K562 (cell line): ENCODE data around the gene ATAD3C. TPM values are rescaled to one million over a fixed set of nuclear protein-coding genes. Genes with fewer than 3 reads are reported as not detected.

Experiments used
- BACH1 ChIP-seq: fragments of 200-800 bp; sonication (Bioruptor generic); IDR thresholded peaks from 2 replicates; pipeline ENCODE4 v1.6.1; 2016; ENCODE audit warnings: missing genetic modification characterization, missing compliant biosample characterization
- CBX1 ChIP-seq: sonication (generic); IDR thresholded peaks from 2 replicates; pipeline ENCODE4 v1.6.1; 2016; ENCODE audit warnings: antibody characterized with exemption, low read depth, mild to moderate bottlenecking
- CEBPB ChIP-seq: fragments of 450-650 bp; IDR thresholded peaks from 2 replicates; pipeline ENCODE4 v1.6.1; 2016; ENCODE audit warnings: missing genetic modification characterization, missing compliant biosample characterization
- E2F3 ChIP-seq: fragments of 250-450 bp; sonication (Bioruptor Pico); IDR thresholded peaks from 2 replicates; pipeline ENCODE4 v1.4.0; 2020; ENCODE audit warnings: mild to moderate bottlenecking
- ELK1 ChIP-seq: sonication (generic); formaldehyde crosslinking; IDR thresholded peaks from 2 replicates; pipeline ENCODE4 v1.8.1; 2022; ENCODE audit warnings: missing genetic modification reagents
- HMG20B ChIP-seq: fragments of 250-450 bp; sonication (Bioruptor Pico); IDR thresholded peaks from 2 replicates; pipeline ENCODE4 v1.5.0; 2021; ENCODE audit warnings: mild to moderate bottlenecking
- HMGXB4 ChIP-seq: sonication (generic); formaldehyde crosslinking; IDR thresholded peaks from 2 replicates; pipeline ENCODE4 v1.8.1; 2023; ENCODE audit warnings: mild to moderate bottlenecking, missing genetic modification reagents
- IFI16 ChIP-seq: fragments of 250-450 bp; sonication (Bioruptor Pico); IDR thresholded peaks from 2 replicates; pipeline ENCODE4 v2.1.2; 2022; ENCODE audit warnings: mild to moderate bottlenecking, inconsistent platforms
- KDM4B ChIP-seq, 2 experiments: fragments of 450-650 bp in 1 of 2; sonication (generic) in 1 of 2; IDR thresholded peaks; 2 replicates each; pipeline ENCODE4 v1.6.1; 2016 to 2017; ENCODE audit warnings: borderline replicate concordance in 2 of 2, antibody characterized with exemption in 1 of 2, low read depth in 1 of 2, mild to moderate bottlenecking in 1 of 2
- MCM5 ChIP-seq: fragments of 450-650 bp; IDR thresholded peaks from 2 replicates; pipeline ENCODE4 v1.6.1; 2016; ENCODE audit warnings: low read depth
- POLR2AphosphoS5 ChIP-seq: IDR thresholded peaks from 2 replicates; pipeline ENCODE4 v1.6.1; 2011; ENCODE audit warnings: mild to moderate bottlenecking, low read depth, low read length, moderate library complexity; ENCODE audit not compliant: control insufficient read depth, insufficient read depth
- RCOR1 ChIP-seq, 2 experiments: IDR thresholded peaks; 2 replicates each; pipeline ENCODE4 v1.6.1; 2012; ENCODE audit warnings: low read depth in 2 of 2, low read length in 2 of 2, borderline replicate concordance in 1 of 2, improper control_type of control experiment in 1 of 2
- WHSC1 ChIP-seq: IDR thresholded peaks from one replicate; pipeline ENCODE4 v1.6.1; 2012; ENCODE audit warnings: low read length, control low read depth, inconsistent platforms
- ZFP91 ChIP-seq: sonication (generic); formaldehyde crosslinking; IDR thresholded peaks from 2 replicates; pipeline ENCODE4 v1.8.0; 2022; ENCODE audit warnings: mild to moderate bottlenecking, missing genetic modification reagents
- ZMIZ1 ChIP-seq, 2 experiments: fragments of 150-350 bp in 1 of 2; IDR thresholded peaks; 2 replicates each; pipeline ENCODE4 v1.6.1; 2012 to 2016; ENCODE audit warnings: low read depth in 2 of 2, low read length in 2 of 2, mild to moderate bottlenecking in 1 of 2, moderate library complexity in 1 of 2
- ZNF431 ChIP-seq: sonication (generic); formaldehyde crosslinking; IDR thresholded peaks from 2 replicates; pipeline ENCODE4 v1.8.0; 2022; ENCODE audit warnings: mild to moderate bottlenecking, missing genetic modification reagents
- ZNF584 ChIP-seq: fragments of 200-800 bp; sonication (Bioruptor generic); IDR thresholded peaks from 2 replicates; pipeline ENCODE4 v1.6.1; 2016; ENCODE audit warnings: low read depth, mild to moderate bottlenecking, missing genetic modification characterization, missing compliant biosample characterization
- ZNF586 ChIP-seq: fragments of 450-650 bp; formaldehyde crosslinking; conservative IDR thresholded peaks from 2 replicates; pipeline ENCODE4 v1.4.0; 2020; ENCODE audit warnings: mild to moderate bottlenecking, moderate library complexity
- ZZZ3 ChIP-seq: fragments of 450-650 bp; IDR thresholded peaks from 2 replicates; pipeline ENCODE4 v1.6.1; 2016; ENCODE audit warnings: antibody characterized with exemption, mild to moderate bottlenecking, moderate library complexity
- polyA plus RNA-seq, 8 experiments: library from polyadenylated mRNA; depleted of rRNA in 4 of 8; stranded (reverse) in 5 of 8; unstranded in 3 of 8; fragments of >200 nt; fragmentation: Nextera tagmentation in 2 of 8; fragmentation: Illumina TruSeq in 1 of 8; extraction: Ambion mirVana in 2 of 8; extraction: Trizol in 1 of 8; gene quantifications; 2 replicates each; pipeline versions ENCODE4 v1.2.1 to v1.2.3, GENCODE V29; 2011 to 2014; ENCODE audit warnings: inconsistent platforms in 1 of 8, missing spikeins in 1 of 8
- total RNA-seq, 7 experiments: library from RNA; depleted of rRNA in 6 of 7; stranded (reverse); fragments of >200 nt in 6 of 7; fragmentation: Illumina TruSeq in 2 of 7; extraction: Trizol in 2 of 7; gene quantifications; 2 replicates each; pipeline versions ENCODE4 v1.2.1 to v1.2.3, GENCODE V29; 2011 to 2021; ENCODE audit warnings: low replicate concordance in 1 of 7

ATAD3C gene
- total and polyA plus RNA-seq, 9 of the 15 experiments (the other 6 are each of a cell fraction or from before 2014, with no cell fraction given): 0.03 to 0.18 TPM; not detected in 7

GRCh38 chr1:1510912-1511532, 61.5 kb downstream of the ATAD3C start (continued):
- TF ChIP-seq ZMIZ1 (IDR thresholded peaks at IDR 0.05; ENCODE audit: low read depth in 2 of 2, low read length in 2 of 2) (no peak), E2F3 (CRISPR knock-in tag) (peak; percentile 90), CEBPB (tag) (no peak), ZNF586 (CRISPR knock-in tag) (no peak), ZFP91 (CRISPR knock-in tag) (no peak), RCOR1 (IDR thresholded peaks at IDR 0.05; ENCODE audit: borderline replicate concordance in 1 of 2, low read depth in 2 of 2, low read length in 2 of 2) (no peak), HMG20B (no peak), BACH1 (no peak), POLR2AphosphoS5 (peak; percentile 53; the same call in 1 of the 2 replicates), HMGXB4 (no peak), WHSC1 (no peak), ZNF431 (CRISPR knock-in tag) (no peak), KDM4B (IDR thresholded peaks at IDR 0.05; ENCODE audit: borderline replicate concordance in 2 of 2, low read depth in 1 of 2) (no peak), ELK1 (CRISPR knock-in tag) (no peak), MCM5 (no peak), ZNF584 (no peak), ZZZ3 (peak; percentile 30; the same call in 1 of the 2 replicates), IFI16 (CRISPR knock-in tag) (no peak), CBX1 (no peak)
